ENCODE measurements around the gene CUL3. TPM values are rescaled to one million over a fixed set of nuclear protein-coding genes. Genes with fewer than 3 reads are reported as not detected.
"Not testable (repeated sequence)": the region's sequence is repeated elsewhere in the genome, so short reads cannot be mapped to it uniquely, and the experiment has no call there.

CUL3 gene
- total RNA-seq, 1 donor from 2014 or later: 16.1 TPM

- intact Hi-C loops (cut with DNase I): no loop called here
- no peak for TF ChIP-seq CTCF (IDR thresholded peaks at IDR 0.05)
- Histone ChIP-seq H3K4me1 (no peaks in the 10 kb centered on the region), H3K36me3 (peaks cover 29 to 53% of the 10 kb centered on the region in 2 donors), H3K9me3 (no peaks in the 10 kb centered on the region), H3K27me3 (no peaks in the 10 kb centered on the region), H3K27ac (no peak overlapping the region), H3K4me3 (no peak overlapping the region)
- DNase-seq (ENCODE audit: low spot score in 2 of 2): no peak
Observed at GRCh38 chr2:224506494-224506893, 78.7 kb downstream of the CUL3 start.

GRCh38 chr2:224498991-224499390, 86.2 kb downstream of the CUL3 start:
- intact Hi-C loops (cut with DNase I): no loop called here
- H3K27ac ChIP-seq: no peak overlapping the region
- DNase-seq (ENCODE audit: low spot score in 2 of 2): no peak
- no peak for TF ChIP-seq CTCF (IDR thresholded peaks at IDR 0.05)
- H3K36me3 ChIP-seq: peaks cover 40 to 65% of the 10 kb centered on the region in 2 donors
- no peaks in the 10 kb centered on the region for H3K27me3 ChIP-seq
- no peak overlapping the region for H3K4me3 ChIP-seq
- H3K9me3 ChIP-seq: no peaks in the 10 kb centered on the region
- H3K4me1 ChIP-seq: no peaks in the 10 kb centered on the region

GRCh38 chr2:224492531-224492930, 92.6 kb downstream of the CUL3 start:
- TF ChIP-seq CTCF (IDR thresholded peaks at IDR 0.05): no peak
- Histone ChIP-seq H3K4me1 (no peaks in the 10 kb centered on the region), H3K27ac (no peak overlapping the region), H3K9me3 (no peaks in the 10 kb centered on the region), H3K4me3 (no peak overlapping the region), H3K27me3 (no peaks in the 10 kb centered on the region), H3K36me3 (peaks cover 11 to 19% of the 10 kb centered on the region in 2 donors)
- intact Hi-C loops (cut with DNase I): no loop called here
- DNase-seq (ENCODE audit: low spot score in 2 of 2): no peak

GRCh38 chr2:224487940-224488339, 97.2 kb downstream of the CUL3 start:
- intact Hi-C loops (cut with DNase I); DNase-seq (ENCODE audit: low spot score in 2 of 2); H3K4me3 ChIP-seq; H3K27ac ChIP-seq; H3K36me3 ChIP-seq; H3K9me3 ChIP-seq; H3K4me1 ChIP-seq; H3K27me3 ChIP-seq: not testable (repeated sequence)

- H3K36me3 ChIP-seq; H3K27me3 ChIP-seq; H3K4me1 ChIP-seq; H3K4me3 ChIP-seq; intact Hi-C loops (cut with DNase I); H3K9me3 ChIP-seq: not testable (repeated sequence)
- DNase-seq (ENCODE audit: low spot score in 2 of 2): peak; percentile 9 to 79
- H3K27ac ChIP-seq: peak overlapping the region in 1 of 2 donors; percentile 30
Observed at GRCh38 chr2:224485081-224486014, 99.8 kb downstream of the CUL3 start.

GRCh38 chr2:224479826-224480225, 105.3 kb downstream of the CUL3 start:
- Histone ChIP-seq H3K27ac (no peak overlapping the region), H3K36me3 (peaks cover 35 to 43% of the 10 kb centered on the region in 2 donors), H3K4me1 (no peaks in the 10 kb centered on the region), H3K27me3 (no peaks in the 10 kb centered on the region), H3K9me3 (no peaks in the 10 kb centered on the region), H3K4me3 (no peak overlapping the region)
- TF ChIP-seq CTCF (IDR thresholded peaks at IDR 0.05): no peak
- intact Hi-C loops (cut with DNase I): no loop called here
- DNase-seq (ENCODE audit: low spot score in 2 of 2): no peak

All from ascending aorta (tissue), 2 donors.